Testis (tissue), 2 donors: ENCODE data around the gene METTL25B.

Experiments
- CTCF ChIP-seq, 3 experiments: fragments of 450-650 bp in 2 of 3; fragments of 200-600 bp in 1 of 3; sonication (generic) in 1 of 3; IDR thresholded peaks; one replicate each; pipeline ENCODE4 v1.5.1; 2016 to 2019; ENCODE audit warnings: antibody characterized with exemption in 3 of 3, mild to moderate bottlenecking in 2 of 3, moderate library complexity in 1 of 3
- POLR2A ChIP-seq: fragments of 450-650 bp; IDR thresholded peaks from one replicate; pipeline ENCODE4 v1.6.1; 2017; ENCODE audit warnings: antibody characterized with exemption, mild to moderate bottlenecking, moderate library complexity

GRCh38 chr1:156749419-156750118 lies 21.3 kb downstream of the METTL25B start:
- TF ChIP-seq CTCF (IDR thresholded peaks at IDR 0.05), result no peak
- no peak for TF ChIP-seq POLR2A
